H9 (cell line): ENCODE results near the gene ZNF362. TPM values are rescaled to one million over a fixed set of nuclear protein-coding genes. Genes with fewer than 3 reads are reported as not detected.

Experiments used
- DNase-seq: peaks from one replicate; pipeline ENCODE4 v3.0.0-alpha.2; 2017
- H2AFZ ChIP-seq: one replicate; pipeline ENCODE4 v1.6.1; 2013; ENCODE audit warnings: mild to moderate bottlenecking, low read length, control low read depth, moderate library complexity
- H2AK5ac ChIP-seq: 2 replicates; pipeline ENCODE4 v1.6.1; 2013; ENCODE audit warnings: low read length, control low read depth, mixed read lengths; ENCODE audit not compliant: insufficient read length
- H2BK120ac ChIP-seq: one replicate; pipeline ENCODE4 v1.6.1; 2013; ENCODE audit warnings: low read depth, mild to moderate bottlenecking, low read length, control low read depth, inconsistent platforms; ENCODE audit not compliant: poor library complexity, severe bottlenecking
- H2BK12ac ChIP-seq: 2 replicates; pipeline ENCODE4 v1.6.1; 2013; ENCODE audit warnings: low read length, control low read depth, mixed read lengths, low read depth; ENCODE audit not compliant: insufficient read length
- H2BK15ac ChIP-seq: 2 replicates; pipeline ENCODE4 v1.6.1; 2013; ENCODE audit warnings: low read depth, low read length, control low read depth
- H2BK20ac ChIP-seq: one replicate; pipeline ENCODE4 v1.6.1; 2013; ENCODE audit warnings: low read depth, mild to moderate bottlenecking, low read length, control low read depth, inconsistent platforms; ENCODE audit not compliant: poor library complexity, severe bottlenecking
- H2BK5ac ChIP-seq: 2 replicates; pipeline ENCODE4 v1.6.1; 2013; ENCODE audit warnings: low read length, control low read depth, mixed read lengths; ENCODE audit not compliant: insufficient read length
- H3K14ac ChIP-seq: 2 replicates; pipeline ENCODE4 v1.6.1; 2013; ENCODE audit warnings: low read length, control low read depth; ENCODE audit not compliant: insufficient read depth
- H3K18ac ChIP-seq: 2 replicates; pipeline ENCODE4 v1.6.1; 2013; ENCODE audit warnings: low read depth, mild to moderate bottlenecking, mixed read lengths, low read length, control low read depth; ENCODE audit not compliant: insufficient read length
- H3K23ac ChIP-seq: 2 replicates; pipeline ENCODE4 v1.6.1; 2013; ENCODE audit warnings: low read length, control low read depth, mixed read lengths, low read depth; ENCODE audit not compliant: insufficient read length
- H3K23me2 ChIP-seq: 2 replicates; pipeline ENCODE4 v1.6.1; 2013; ENCODE audit warnings: low read depth, mild to moderate bottlenecking, mixed read lengths, low read length, control low read depth; ENCODE audit not compliant: insufficient read length, poor library complexity, severe bottlenecking
- H3K27ac ChIP-seq: 2 replicates; pipeline ENCODE4 v1.5.1; 2013; ENCODE audit warnings: low read length, control low read depth, mixed read lengths, low read depth; ENCODE audit not compliant: insufficient read length
- H3K27me3 ChIP-seq: 2 replicates; pipeline ENCODE4 v1.6.1; 2013; ENCODE audit warnings: low read length, control low read depth, inconsistent platforms; ENCODE audit not compliant: insufficient read depth
- H3K4ac ChIP-seq: 2 replicates; pipeline ENCODE4 v1.6.1; 2013; ENCODE audit warnings: low read depth, mild to moderate bottlenecking, control low read depth, inconsistent platforms, low read length, moderate library complexity
- H3K4me1 ChIP-seq: 2 replicates; pipeline ENCODE4 v1.6.1; 2013; ENCODE audit warnings: low read length, control low read depth, inconsistent platforms; ENCODE audit not compliant: insufficient read depth
- H3K4me2 ChIP-seq: 2 replicates; pipeline ENCODE4 v1.6.1; 2013; ENCODE audit warnings: low read length, control low read depth, mixed read lengths; ENCODE audit not compliant: insufficient read length, insufficient read depth
- H3K56ac ChIP-seq: 2 replicates; pipeline ENCODE4 v1.6.1; 2013; ENCODE audit warnings: low read depth, mild to moderate bottlenecking, mixed read lengths, low read length, control low read depth; ENCODE audit not compliant: insufficient read length
- H3K79me1 ChIP-seq: 2 replicates; pipeline ENCODE4 v1.6.1; 2013; ENCODE audit warnings: low read depth, mild to moderate bottlenecking, moderate library complexity, low read length, control low read depth, inconsistent platforms; ENCODE audit not compliant: insufficient read depth, poor library complexity, severe bottlenecking
- H3K79me2 ChIP-seq: 2 replicates; pipeline ENCODE4 v1.6.1; 2013; ENCODE audit warnings: low read length, control low read depth, inconsistent platforms; ENCODE audit not compliant: insufficient read depth
- H3K9ac ChIP-seq: 2 replicates; pipeline ENCODE4 v1.6.1; 2013; ENCODE audit warnings: low read length, control low read depth, mixed read lengths; ENCODE audit not compliant: insufficient read length; ENCODE audit errors: extremely low read depth
- H3K9me3 ChIP-seq: one replicate; pipeline ENCODE4 v1.6.1; 2013; ENCODE audit warnings: low read depth, low read length, inconsistent platforms; ENCODE audit not compliant: control insufficient read depth
- H3T11ph ChIP-seq: one replicate; pipeline ENCODE4 v1.6.1; 2013; ENCODE audit warnings: mild to moderate bottlenecking, low read length, control low read depth, inconsistent platforms
- H4K20me1 ChIP-seq: one replicate; pipeline ENCODE4 v1.6.1; 2013; ENCODE audit not compliant: control insufficient read depth, insufficient read length, insufficient read depth
- H4K5ac ChIP-seq: 2 replicates; pipeline ENCODE4 v1.6.1; 2013; ENCODE audit warnings: low read depth, mild to moderate bottlenecking, mixed read lengths, low read length, control low read depth; ENCODE audit not compliant: insufficient read length
- H4K8ac ChIP-seq: replicated peaks from 2 replicates; pipeline ENCODE4 v1.6.1; 2013; ENCODE audit warnings: low read length, control low read depth, mixed read lengths, low read depth; ENCODE audit not compliant: insufficient read length
- H4K91ac ChIP-seq: 2 replicates; pipeline ENCODE4 v1.6.1; 2013; ENCODE audit warnings: low read depth, mild to moderate bottlenecking, moderate library complexity, mixed read lengths, low read length, control low read depth; ENCODE audit not compliant: insufficient read length
- H3K27ac Mint-ChIP-seq, 3 experiments: 2 replicates in 2 of 3; 3 replicates in 1 of 3; pipeline ENCODE4 v1.8.0; 2020 to 2021; ENCODE audit warnings: mixed read lengths in 3 of 3, mild to moderate bottlenecking in 1 of 3, moderate library complexity in 1 of 3
- H3K27me3 Mint-ChIP-seq: 2 replicates; pipeline ENCODE4 v1.8.0; 2021; ENCODE audit warnings: low read depth, mild to moderate bottlenecking, moderate library complexity, mixed read lengths
- H3K36me3 Mint-ChIP-seq, 3 experiments: 2 replicates in 2 of 3; 3 replicates in 1 of 3; pipeline ENCODE4 v1.8.0; 2020 to 2021; ENCODE audit warnings: low read depth in 3 of 3, mixed read lengths in 3 of 3; ENCODE audit not compliant: insufficient read depth in 1 of 3
- H3K4me1 Mint-ChIP-seq, 2 experiments: 2 replicates each; pipeline ENCODE4 v1.8.0; 2020; ENCODE audit warnings: mixed read lengths in 2 of 2
- H3K4me3 Mint-ChIP-seq, 2 experiments: 2 replicates in 1 of 2; 3 replicates in 1 of 2; pipeline ENCODE4 v1.8.0; 2020 to 2021; ENCODE audit warnings: mild to moderate bottlenecking in 2 of 2, mixed read lengths in 2 of 2, moderate library complexity in 1 of 2
- H3K9me3 Mint-ChIP-seq, 2 experiments: 2 replicates in 1 of 2; 3 replicates in 1 of 2; pipeline ENCODE4 v1.8.0; 2020; ENCODE audit warnings: mild to moderate bottlenecking in 2 of 2, mixed read lengths in 2 of 2, moderate library complexity in 1 of 2
- WGBS: extraction: QIAGEN DNeasy Blood & Tissue Kit; methylation state at CpG from one replicate; pipeline ENCODE4 v1.1.7; 2013; ENCODE audit warnings: missing lambda C conversion rate, low lambda C conversion rate, mixed read lengths; ENCODE audit not compliant: insufficient read length; ENCODE audit errors: extremely low coverage; 5-methylcytosine and 5-hydroxymethylcytosine counted together
- total RNA-seq: library from RNA; stranded (reverse); gene quantifications from 2 replicates; pipeline ENCODE4 v1.2.1, GENCODE V29; 2021
- TF ChIP-seq, protein P1 (sequence below): fragments of 200-600 bp; sonication (generic); conservative IDR thresholded peaks from 3 replicates; pipeline ENCODE4 v1.8.0; 2021; ENCODE audit warnings: antibody characterized with exemption, mild to moderate bottlenecking

Gene ZNF362
- total RNA-seq, 1 experiment from 2014 or later: 18.7 TPM

DNA sequence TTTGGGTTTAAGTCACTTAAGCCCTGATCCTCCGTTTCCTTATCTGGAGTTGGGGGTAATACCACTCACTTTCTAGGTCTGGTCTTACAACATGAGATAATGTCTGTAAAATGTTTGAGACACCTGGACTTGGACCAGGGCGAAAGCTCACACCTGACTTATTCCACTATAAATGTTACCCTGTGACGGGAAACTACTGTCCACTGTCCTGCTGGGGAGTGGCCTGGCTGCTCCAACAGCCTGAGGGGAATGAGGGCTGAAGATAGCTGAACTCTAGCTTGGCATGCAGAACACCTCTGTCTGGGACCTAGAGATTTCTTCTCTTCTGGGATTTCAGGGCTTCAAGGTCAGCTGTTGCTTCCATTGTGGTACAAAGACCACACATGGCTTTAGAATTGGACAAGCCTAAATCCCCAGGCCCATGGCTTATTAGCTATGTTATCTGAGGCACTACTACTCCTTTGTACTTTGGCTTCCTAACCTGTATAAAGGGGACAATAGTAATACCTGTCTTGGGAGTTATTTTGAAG lies 74.1 kb downstream of the ZNF362 start:
- no peaks in the 10 kb centered on the region for H3K79me2 ChIP-seq
- no peak overlapping the region for H3K4me2 ChIP-seq
- TF ChIP-seq, protein P1, sequence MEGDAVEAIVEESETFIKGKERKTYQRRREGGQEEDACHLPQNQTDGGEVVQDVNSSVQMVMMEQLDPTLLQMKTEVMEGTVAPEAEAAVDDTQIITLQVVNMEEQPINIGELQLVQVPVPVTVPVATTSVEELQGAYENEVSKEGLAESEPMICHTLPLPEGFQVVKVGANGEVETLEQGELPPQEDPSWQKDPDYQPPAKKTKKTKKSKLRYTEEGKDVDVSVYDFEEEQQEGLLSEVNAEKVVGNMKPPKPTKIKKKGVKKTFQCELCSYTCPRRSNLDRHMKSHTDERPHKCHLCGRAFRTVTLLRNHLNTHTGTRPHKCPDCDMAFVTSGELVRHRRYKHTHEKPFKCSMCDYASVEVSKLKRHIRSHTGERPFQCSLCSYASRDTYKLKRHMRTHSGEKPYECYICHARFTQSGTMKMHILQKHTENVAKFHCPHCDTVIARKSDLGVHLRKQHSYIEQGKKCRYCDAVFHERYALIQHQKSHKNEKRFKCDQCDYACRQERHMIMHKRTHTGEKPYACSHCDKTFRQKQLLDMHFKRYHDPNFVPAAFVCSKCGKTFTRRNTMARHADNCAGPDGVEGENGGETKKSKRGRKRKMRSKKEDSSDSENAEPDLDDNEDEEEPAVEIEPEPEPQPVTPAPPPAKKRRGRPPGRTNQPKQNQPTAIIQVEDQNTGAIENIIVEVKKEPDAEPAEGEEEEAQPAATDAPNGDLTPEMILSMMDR: no peak
- no peak overlapping the region for H2AFZ ChIP-seq
- H3K9me3 ChIP-seq: no peaks in the 10 kb centered on the region
- no peaks in the 10 kb centered on the region for H3K23me2 ChIP-seq
- Mint-ChIP-seq H3K4me3 (no peak overlapping the region), H3K27ac (no peak overlapping the region), H3K36me3 (peaks cover 7 to 58% (median 12%) of the 10 kb centered on the region in 3 experiments; a peak in 6 of 7 replicates), H3K4me1 (peaks cover 0 to 3% of the 10 kb centered on the region in 2 experiments; a peak in 2 of 4 replicates), H3K27me3 (peaks cover 1% of the 10 kb centered on the region; the same call in 1 of the 2 replicates), H3K9me3 (no peaks in the 10 kb centered on the region)
- H2BK12ac ChIP-seq: no peak overlapping the region
- H2AK5ac ChIP-seq: no peak overlapping the region
- H3K23ac ChIP-seq: no peak overlapping the region
- no peak overlapping the region for H3K18ac ChIP-seq
- no peak overlapping the region for H3K9ac ChIP-seq
- no peak overlapping the region for H2BK5ac ChIP-seq
- H3K27ac ChIP-seq: no peak overlapping the region
- no peaks in the 10 kb centered on the region for H3K79me1 ChIP-seq
- WGBS: no CpG with 5 or more reads among the region's 3 CpGs
- no peak overlapping the region for H2BK15ac ChIP-seq
- H4K20me1 ChIP-seq: no peaks in the 10 kb centered on the region
- no peak overlapping the region for H4K91ac ChIP-seq
- no peak overlapping the region for H3T11ph ChIP-seq
- H3K27me3 ChIP-seq: no peaks in the 10 kb centered on the region
- H4K5ac ChIP-seq: no peak overlapping the region
- DNase-seq: no peak
- no peak overlapping the region for H2BK20ac ChIP-seq
- no peak overlapping the region for H4K8ac ChIP-seq
- no peak overlapping the region for H2BK120ac ChIP-seq
- no peak overlapping the region for H3K14ac ChIP-seq
- H3K4ac ChIP-seq: no peak overlapping the region
- H3K4me1 ChIP-seq: no peaks in the 10 kb centered on the region
- H3K56ac ChIP-seq: no peak overlapping the region
